ENCODE results near the gene CDCA3.

CDCA3 gene

DNA sequence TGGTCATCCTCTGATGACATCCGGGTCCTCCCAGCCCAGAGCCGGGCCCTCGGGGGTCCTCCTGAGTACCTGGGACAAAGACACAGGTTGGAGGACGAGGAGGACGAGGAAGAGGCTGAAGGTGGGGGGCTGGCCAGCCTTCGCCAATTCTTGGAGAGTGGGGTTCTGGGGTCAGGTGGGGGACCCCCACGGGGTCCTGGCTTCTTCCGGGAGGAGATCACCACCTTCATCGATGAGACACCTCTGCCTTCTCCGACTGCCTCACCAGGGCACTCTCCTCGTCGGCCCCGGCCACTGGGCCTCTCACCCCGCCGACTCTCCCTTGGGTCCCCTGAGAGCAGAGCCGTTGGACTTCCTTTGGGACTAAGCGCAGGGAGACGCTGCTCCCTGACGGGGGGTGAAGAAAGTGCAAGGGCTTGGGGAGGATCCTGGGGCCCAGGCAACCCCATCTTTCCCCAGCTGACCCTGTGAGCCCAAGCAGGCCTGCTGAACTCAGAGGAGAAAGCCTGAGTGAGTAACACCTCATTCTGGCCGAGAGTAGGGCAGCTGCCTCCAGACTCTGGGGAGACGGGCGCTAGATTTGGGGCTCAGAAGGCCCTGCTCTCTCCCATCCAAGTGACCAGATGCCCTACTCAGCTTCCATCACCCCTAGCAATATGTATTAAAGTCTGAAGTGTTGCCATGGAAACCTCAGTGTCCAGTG is 24.2 kb downstream of the CDCA3 start:
- TF ChIP-seq, protein P1, sequence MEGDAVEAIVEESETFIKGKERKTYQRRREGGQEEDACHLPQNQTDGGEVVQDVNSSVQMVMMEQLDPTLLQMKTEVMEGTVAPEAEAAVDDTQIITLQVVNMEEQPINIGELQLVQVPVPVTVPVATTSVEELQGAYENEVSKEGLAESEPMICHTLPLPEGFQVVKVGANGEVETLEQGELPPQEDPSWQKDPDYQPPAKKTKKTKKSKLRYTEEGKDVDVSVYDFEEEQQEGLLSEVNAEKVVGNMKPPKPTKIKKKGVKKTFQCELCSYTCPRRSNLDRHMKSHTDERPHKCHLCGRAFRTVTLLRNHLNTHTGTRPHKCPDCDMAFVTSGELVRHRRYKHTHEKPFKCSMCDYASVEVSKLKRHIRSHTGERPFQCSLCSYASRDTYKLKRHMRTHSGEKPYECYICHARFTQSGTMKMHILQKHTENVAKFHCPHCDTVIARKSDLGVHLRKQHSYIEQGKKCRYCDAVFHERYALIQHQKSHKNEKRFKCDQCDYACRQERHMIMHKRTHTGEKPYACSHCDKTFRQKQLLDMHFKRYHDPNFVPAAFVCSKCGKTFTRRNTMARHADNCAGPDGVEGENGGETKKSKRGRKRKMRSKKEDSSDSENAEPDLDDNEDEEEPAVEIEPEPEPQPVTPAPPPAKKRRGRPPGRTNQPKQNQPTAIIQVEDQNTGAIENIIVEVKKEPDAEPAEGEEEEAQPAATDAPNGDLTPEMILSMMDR (IDR thresholded peaks at IDR 0.05; ENCODE audit: extremely low read depth, insufficient read depth, missing control alignments) = no peak
- no peak for DNase-seq (ENCODE audit: low spot score)
- in situ Hi-C loops (cut with MboI; ENCODE audit: low pct_unique_long_range_greater_than_20kb, low sequenced_read_pairs, unreplicated experiment) = no loop called here

DNA sequence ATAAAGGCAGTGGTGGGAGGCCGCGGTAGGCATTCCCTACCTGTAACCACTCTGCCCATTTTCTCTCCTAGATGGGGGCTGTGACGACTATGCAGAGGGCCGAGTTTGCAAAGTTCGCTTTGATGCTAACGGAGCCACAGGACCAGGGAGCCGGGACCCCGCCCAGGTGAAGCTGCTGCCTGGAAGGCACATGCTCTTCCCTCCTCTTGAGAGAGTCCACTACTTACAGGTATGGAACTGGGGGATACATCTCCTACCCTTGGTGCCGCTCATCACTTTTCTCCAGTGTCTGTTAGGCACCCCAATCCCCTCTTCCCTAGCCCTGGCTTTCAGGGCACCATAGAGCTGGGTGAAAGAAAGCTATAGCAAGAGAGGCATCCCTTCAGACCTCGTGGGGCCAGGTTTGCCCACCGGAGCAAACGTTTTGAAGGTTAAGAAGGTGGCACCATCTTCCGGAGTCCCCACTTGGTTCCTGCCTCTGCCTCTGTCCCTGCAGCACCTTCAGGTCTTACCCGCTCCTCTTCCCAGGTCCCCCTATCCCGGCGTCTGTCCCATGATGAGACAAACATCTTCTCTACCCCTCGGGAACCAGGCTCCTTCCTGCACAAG is 24.9 kb downstream of the CDCA3 start:
- in situ Hi-C loops (cut with MboI; ENCODE audit: low pct_unique_long_range_greater_than_20kb, low sequenced_read_pairs, unreplicated experiment) = no loop called here
- no peak for DNase-seq (ENCODE audit: low spot score)
- TF ChIP-seq, protein P1 (IDR thresholded peaks at IDR 0.05; ENCODE audit: extremely low read depth, insufficient read depth, missing control alignments) = peak; percentile 4

DNA sequence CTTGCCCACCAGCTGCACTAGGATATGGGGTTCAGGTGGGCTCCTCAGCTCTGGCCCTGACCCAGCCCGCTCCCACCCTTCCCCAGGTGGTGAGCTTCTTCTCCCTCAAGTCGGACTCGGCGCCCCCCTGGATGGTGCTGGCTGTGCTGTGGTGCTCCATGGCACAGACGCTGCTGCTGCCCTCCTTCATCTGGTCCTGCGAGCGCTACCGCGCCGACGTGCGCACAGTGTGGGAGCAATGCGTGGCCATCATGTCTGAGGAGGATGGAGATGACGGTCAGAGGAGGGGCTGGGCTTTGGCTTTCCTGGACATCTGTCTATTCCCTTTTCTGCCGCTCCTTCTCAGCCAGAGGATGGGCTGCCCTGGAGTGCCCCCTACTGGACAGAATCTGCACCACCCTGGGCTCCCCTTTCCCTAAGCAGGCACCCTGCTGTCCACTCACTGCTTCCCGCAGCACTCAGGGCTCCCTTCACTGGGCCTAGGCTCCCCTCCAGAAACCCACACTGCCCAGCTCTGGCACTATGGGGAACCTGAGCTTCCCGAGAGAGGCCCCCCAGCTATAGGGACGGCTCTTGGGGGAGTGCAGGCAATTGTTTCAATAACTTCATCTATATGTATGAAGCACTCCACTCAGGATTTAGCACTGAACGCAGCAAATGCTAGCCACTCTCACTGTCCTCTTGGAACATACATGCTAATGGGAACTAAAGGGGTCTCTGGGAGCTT is 25.5 kb downstream of the CDCA3 start:
- in situ Hi-C loops (cut with MboI; ENCODE audit: low pct_unique_long_range_greater_than_20kb, low sequenced_read_pairs, unreplicated experiment) = no loop called here

DNA sequence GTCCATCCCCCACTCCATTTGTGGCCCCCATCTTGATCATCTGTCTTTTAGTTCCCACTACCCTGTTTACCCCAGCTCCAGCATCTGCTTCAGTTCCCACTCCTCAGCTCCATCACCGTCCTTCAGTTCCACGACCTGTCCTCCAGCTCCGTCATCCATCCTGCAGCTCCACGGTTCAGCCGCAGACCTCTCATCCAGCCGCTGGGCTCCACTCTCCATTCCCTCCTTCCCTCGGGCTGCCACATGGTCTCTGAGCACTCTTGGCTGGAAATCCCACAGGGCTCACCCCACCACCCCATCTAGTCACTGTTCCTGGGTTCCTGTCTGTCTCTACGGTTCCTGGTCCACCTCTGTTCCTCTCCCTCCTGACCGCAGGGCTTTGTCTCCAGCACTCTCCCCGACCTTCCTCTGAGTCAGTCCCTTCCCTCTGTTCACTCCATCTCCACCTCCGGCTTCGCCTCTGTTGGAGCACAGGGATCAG is 26.1 kb downstream of the CDCA3 start:
- no peak for DNase-seq (ENCODE audit: low spot score)
- TF ChIP-seq, protein P1 (IDR thresholded peaks at IDR 0.05; ENCODE audit: extremely low read depth, insufficient read depth, missing control alignments) = no peak
- in situ Hi-C loops (cut with MboI; ENCODE audit: low pct_unique_long_range_greater_than_20kb, low sequenced_read_pairs, unreplicated experiment) = no loop called here

More for the DNA sequence above, 25.5 kb downstream of the CDCA3 start:
- DNase-seq (ENCODE audit: low spot score) = peak; percentile 96
- TF ChIP-seq, protein P1 (IDR thresholded peaks at IDR 0.05; ENCODE audit: extremely low read depth, insufficient read depth, missing control alignments) = peak; percentile 97

DNA sequence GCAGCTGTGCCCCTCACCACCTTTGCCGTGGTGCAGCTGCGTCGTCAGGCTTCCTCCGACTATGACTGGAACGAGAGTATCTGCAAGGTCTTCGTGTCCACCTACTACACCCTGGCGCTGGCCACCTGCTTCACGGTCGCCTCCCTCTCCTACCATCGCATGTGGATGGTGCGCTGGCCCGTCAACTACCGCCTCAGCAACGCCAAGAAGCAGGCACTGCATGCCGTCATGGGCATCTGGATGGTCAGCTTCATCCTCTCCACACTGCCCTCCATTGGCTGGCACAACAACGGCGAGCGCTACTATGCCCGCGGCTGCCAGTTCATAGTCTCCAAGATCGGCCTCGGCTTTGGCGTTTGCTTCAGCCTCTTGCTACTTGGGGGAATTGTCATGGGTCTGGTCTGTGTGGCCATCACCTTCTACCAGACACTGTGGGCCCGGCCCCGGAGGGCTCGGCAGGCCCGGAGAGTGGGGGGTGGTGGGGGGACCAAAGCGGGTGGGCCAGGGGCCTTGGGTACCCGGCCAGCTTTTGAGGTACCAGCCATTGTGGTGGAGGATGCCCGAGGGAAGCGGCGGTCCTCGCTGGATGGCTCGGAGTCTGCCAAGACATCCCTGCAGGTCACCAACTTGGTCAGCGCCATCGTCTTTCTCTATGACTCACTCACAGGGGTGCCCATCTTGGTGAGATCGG is 26.9 kb downstream of the CDCA3 start:
- no peak for DNase-seq (ENCODE audit: low spot score)
- TF ChIP-seq, protein P1 (IDR thresholded peaks at IDR 0.05; ENCODE audit: extremely low read depth, insufficient read depth, missing control alignments) = no peak
- in situ Hi-C loops (cut with MboI; ENCODE audit: low pct_unique_long_range_greater_than_20kb, low sequenced_read_pairs, unreplicated experiment) = no loop called here

Data from GM13977 (cell line).